ENCODE results near the gene RPS15.
A peak's percentile ranks its signal among the peaks of the same experiment; 100 is the strongest.

Gene RPS15

GRCh38 chr19:1408300-1409203 is 29.6 kb upstream of the RPS15 start:
- Mint-ChIP-seq H3K4me1 (peaks cover 46% of the 10 kb centered on the region), H3K36me3 (ENCODE audit: low read depth) (no peaks in the 10 kb centered on the region), H3K27me3 (ENCODE audit: low read depth) (peaks cover under 1% of the 10 kb centered on the region), H3K27ac (peak overlapping the region; percentile 90 to 96 (median 96)), H3K4me3 (peak overlapping the region; percentile 96 to 97 (median 97)), H3K9me3 (no peaks in the 10 kb centered on the region)
- no peak for TF ChIP-seq CTCF (IDR thresholded peaks at IDR 0.05; ENCODE audit: unreplicated experiment in 3 of 3)

GRCh38 chr19:1409204-1410005 is 28.8 kb upstream of the RPS15 start:
- Mint-ChIP-seq H3K27me3 (ENCODE audit: low read depth) (no peaks in the 10 kb centered on the region), H3K36me3 (ENCODE audit: low read depth) (no peaks in the 10 kb centered on the region), H3K4me3 (peak overlapping the region; percentile 96 to 97 (median 97)), H3K9me3 (no peaks in the 10 kb centered on the region), H3K4me1 (peaks cover 48% of the 10 kb centered on the region), H3K27ac (peak overlapping the region; percentile 90 to 96 (median 96))
- TF ChIP-seq CTCF (IDR thresholded peaks at IDR 0.05; ENCODE audit: unreplicated experiment in 3 of 3) = no peak

GRCh38 chr19:1410136-1410786 is 27.9 kb upstream of the RPS15 start:
- Mint-ChIP-seq H3K4me1 (peaks cover 54% of the 10 kb centered on the region), H3K27ac (peak overlapping the region; percentile 38 to 68 (median 53)), H3K4me3 (peak overlapping the region; percentile 96 to 97 (median 97)), H3K27me3 (ENCODE audit: low read depth) (no peaks in the 10 kb centered on the region), H3K36me3 (ENCODE audit: low read depth) (no peaks in the 10 kb centered on the region), H3K9me3 (no peaks in the 10 kb centered on the region)
- no peak for TF ChIP-seq CTCF (IDR thresholded peaks at IDR 0.05; ENCODE audit: unreplicated experiment in 3 of 3)

GRCh38 chr19:1410789-1411188 is 27.4 kb upstream of the RPS15 start:
- Mint-ChIP-seq H3K27me3 (ENCODE audit: low read depth) (no peaks in the 10 kb centered on the region), H3K27ac (peak overlapping the region; percentile 8 to 53 (median 38)), H3K9me3 (no peaks in the 10 kb centered on the region), H3K36me3 (ENCODE audit: low read depth) (no peaks in the 10 kb centered on the region), H3K4me1 (peaks cover 59% of the 10 kb centered on the region), H3K4me3 (peak overlapping the region; percentile 96 to 97 (median 97))
- TF ChIP-seq CTCF (IDR thresholded peaks at IDR 0.05; ENCODE audit: unreplicated experiment in 3 of 3) = no peak

- no peaks in the 10 kb centered on the region for H3K27me3 Mint-ChIP-seq (ENCODE audit: low read depth)
- H3K27ac Mint-ChIP-seq = peak overlapping the region in 2 of 3 experiments; percentile 53 to 54
- peaks cover 64% of the 10 kb centered on the region for H3K4me1 Mint-ChIP-seq
- no peaks in the 10 kb centered on the region for H3K9me3 Mint-ChIP-seq
- H3K4me3 Mint-ChIP-seq = peak overlapping the region; percentile 96 to 97 (median 97)
- TF ChIP-seq CTCF (IDR thresholded peaks at IDR 0.05; ENCODE audit: unreplicated experiment in 3 of 3) = no peak
- H3K36me3 Mint-ChIP-seq (ENCODE audit: low read depth) = no peaks in the 10 kb centered on the region
Measured at GRCh38 chr19:1411255-1412191, 26.7 kb upstream of the RPS15 start.

All from nephron (organoid).